HCT116 (cell line): Measurements from ENCODE around the gene PRKAA1. TPM values are rescaled to one million over a fixed set of nuclear protein-coding genes. Genes with fewer than 3 reads are reported as not detected.
"Not testable (repeated sequence)": the region's sequence is repeated elsewhere in the genome, so short reads cannot be mapped to it uniquely, and the experiment has no call there.

Experiments
- ATAC-seq: fragments of 200-7000 bp; cut with Tn5 transposase; 2 replicates; pipeline ENCODE4 v1.9.1; 2020; ENCODE audit warnings: mild to moderate bottlenecking, moderate library complexity
- BruUV-seq: library from RNA; stranded (reverse); fragments of 400-500 nt; replicated peaks from 2 replicates; lab custom pipeline; 2021; lab: Mats Ljungman, UMichigan
- CTCF ChIA-PET: fragments of 300-600 bp; sonication (Branson Sonifier 250); formaldehyde crosslinking; loops from one replicate; lab custom pipeline; 2021; ENCODE audit warnings: antibody characterized with exemption; lab: Charles Lee
- POLR2A ChIA-PET: fragments of 300-600, 350-600 bp; sonication (Branson Sonifier 250); formaldehyde crosslinking; loops from one replicate; lab custom pipeline; 2021; ENCODE audit warnings: antibody characterized with exemption; lab: Charles Lee
- RAD21 ChIA-PET, 2 experiments: fragments of 300-600 bp; sonication (Branson Sonifier 250); formaldehyde crosslinking; loops; one replicate each; lab custom pipeline; 2023; ENCODE audit warnings: low total read pairs in 2 of 2; ENCODE audit not compliant: uncharacterized antibody in 2 of 2, unreplicated experiment in 2 of 2, low non-redundant PET in 1 of 2; lab: Charles Lee
- DNase-seq: peaks from one replicate; pipeline ENCODE4 v3.0.0-alpha.2; 2010; ENCODE audit warnings: low read depth, low spot score
- H2AFZ ChIP-seq: fragments of 200-600 bp; shearing (Covaris generic), sonication (generic); 2 replicates; pipeline ENCODE4 v1.6.1; 2017; ENCODE audit warnings: low read depth, mixed run types, mixed read lengths, antibody characterized with exemption, low read length; ENCODE audit not compliant: poor library complexity, severe bottlenecking
- H3K27ac ChIP-seq: 2 replicates; pipeline ENCODE4 v1.5.1; 2012; ENCODE audit warnings: low read depth, low read length
- H3K27me3 ChIP-seq: fragments of 200-600 bp; sonication (generic); 2 replicates; pipeline ENCODE4 v1.6.1; 2016; ENCODE audit warnings: mixed run types, low read length, mixed read lengths; ENCODE audit not compliant: insufficient read depth
- H3K36me3 ChIP-seq, 2 experiments: fragments of 200-500 bp in 1 of 2; fragments of 200-600 bp in 1 of 2; sonication (Bioruptor generic) in 1 of 2; sonication (generic) in 1 of 2; 2 replicates each; pipeline versions ENCODE4 v1.5.1 to v1.6.1; 2014 to 2016; ENCODE audit warnings: low read length in 2 of 2, inconsistent platforms in 1 of 2, mixed read lengths in 1 of 2, mixed run types in 1 of 2; ENCODE audit not compliant: insufficient read depth in 2 of 2, control insufficient read depth in 1 of 2
- H3K4me1 ChIP-seq, 2 experiments: fragments of 200-600 bp in 1 of 2; sonication (generic) in 1 of 2; 2 replicates each; pipeline versions ENCODE4 v1.5.1 to v1.6.1; 2012 to 2017; ENCODE audit warnings: low read length in 2 of 2, inconsistent platforms in 1 of 2, mild to moderate bottlenecking in 1 of 2, mixed read lengths in 1 of 2, mixed run types in 1 of 2, moderate library complexity in 1 of 2; ENCODE audit not compliant: insufficient read depth in 2 of 2, control insufficient read depth in 1 of 2
- H3K4me2 ChIP-seq: fragments of 200-600 bp; sonication (generic); 2 replicates; pipeline ENCODE4 v1.6.1; 2017; ENCODE audit warnings: mixed run types, low read length, mixed read lengths
- H3K4me3 ChIP-seq, 2 experiments: fragments of 200-600 bp in 1 of 2; sonication (generic) in 1 of 2; replicated peaks in 1 of 2; 2 replicates each; pipeline ENCODE4 v1.5.1; 2011 to 2016; ENCODE audit warnings: low read length in 2 of 2, control low read depth in 1 of 2, low read depth in 1 of 2, mild to moderate bottlenecking in 1 of 2, mixed read lengths in 1 of 2, mixed run types in 1 of 2
- H3K79me2 ChIP-seq: fragments of 200-600 bp; sonication (generic); 2 replicates; pipeline ENCODE4 v1.6.1; 2017; ENCODE audit warnings: mild to moderate bottlenecking, mixed run types, low read length, moderate library complexity, mixed read lengths; ENCODE audit not compliant: insufficient read depth
- H3K9ac ChIP-seq: fragments of 200-600 bp; sonication (generic); 2 replicates; pipeline ENCODE4 v1.6.1; 2016; ENCODE audit warnings: low read length, mixed read lengths
- H3K9me2 ChIP-seq: fragments of 200-600 bp; sonication (generic), shearing (Covaris generic); 2 replicates; pipeline ENCODE4 v1.6.1; 2017; ENCODE audit warnings: mixed run types, mild to moderate bottlenecking, moderate library complexity; ENCODE audit not compliant: insufficient read depth
- H3K9me3 ChIP-seq, 2 experiments: fragments of 200-500 bp in 1 of 2; fragments of 200-600 bp in 1 of 2; sonication (Bioruptor generic) in 1 of 2; sonication (generic) in 1 of 2; 2 replicates each; pipeline ENCODE4 v1.6.1; 2014 to 2017; ENCODE audit warnings: low read length in 2 of 2, mixed read lengths in 2 of 2, inconsistent platforms in 1 of 2, low read depth in 1 of 2, mild to moderate bottlenecking in 1 of 2, mixed run types in 1 of 2, moderate library complexity in 1 of 2; ENCODE audit not compliant: control insufficient read depth in 1 of 2, insufficient read depth in 1 of 2
- H4K20me1 ChIP-seq: fragments of 200-600 bp; sonication (generic), shearing (Covaris generic); 2 replicates; pipeline ENCODE4 v1.6.1; 2017; ENCODE audit warnings: mixed run types, mild to moderate bottlenecking, moderate library complexity; ENCODE audit not compliant: insufficient read depth
- POLR2AphosphoS5 ChIP-seq: IDR thresholded peaks from 2 replicates; pipeline ENCODE4 v1.6.1; 2011; ENCODE audit warnings: mild to moderate bottlenecking, low read depth, low read length, moderate library complexity
- RAD21 ChIP-seq: IDR thresholded peaks from 2 replicates; pipeline ENCODE4 v1.6.1; 2012; ENCODE audit warnings: low read depth, mild to moderate bottlenecking
- intact Hi-C: fragments of 100-400 bp; cut with micrococcal nuclease; formaldehyde crosslinking; loops from 2 replicates; pipeline ENCODE4 v1.10.0; 2022
- total RNA-seq: library from RNA; stranded (reverse); gene quantifications from one replicate; pipeline ENCODE4 v1.2.1, GENCODE V29; 2021; ENCODE audit not compliant: unreplicated experiment
- TF ChIP-seq, protein P1 (sequence below): IDR thresholded peaks from 2 replicates; pipeline ENCODE4 v1.6.1; 2011; ENCODE audit warnings: mild to moderate bottlenecking, low read length, moderate library complexity; ENCODE audit not compliant: insufficient replicate concordance; ENCODE audit errors: extremely low read depth

PRKAA1 gene
- total RNA-seq, 1 experiment from 2014 or later: 53.5 TPM

DNA sequence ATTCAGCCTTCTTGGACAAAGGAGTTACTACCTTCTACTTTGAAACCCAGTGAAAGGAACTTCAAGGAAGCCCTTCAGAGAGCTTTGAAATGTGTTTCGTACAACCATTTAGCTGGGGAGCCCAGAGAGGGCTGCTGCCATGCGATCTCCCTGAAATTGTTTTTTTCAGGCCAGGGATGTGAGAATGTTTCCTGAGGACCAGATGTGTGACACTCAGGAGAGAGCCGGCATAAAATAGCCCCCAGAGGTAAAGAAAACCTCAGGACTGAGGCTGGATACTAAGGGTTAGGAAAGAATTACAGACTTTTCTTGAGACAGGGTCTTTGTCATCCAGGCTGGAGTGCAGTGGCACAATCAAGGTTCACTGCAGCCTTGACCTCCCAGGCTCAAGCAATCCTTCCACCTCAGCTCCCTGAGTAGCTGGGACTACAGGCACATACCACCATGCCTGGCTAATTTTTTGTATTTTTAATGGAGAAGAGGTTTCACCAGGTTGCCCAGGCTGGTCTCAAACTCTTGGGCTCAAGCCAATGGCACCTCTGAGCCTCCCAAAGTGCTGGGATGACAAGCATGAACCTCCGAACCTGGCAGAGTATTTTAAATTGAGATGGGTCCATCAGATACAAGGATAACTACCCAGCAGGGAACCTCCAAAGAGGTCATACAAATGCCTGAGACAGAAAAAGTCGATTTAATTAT, 28.5 kb upstream of the PRKAA1 start (continued):
- TF ChIP-seq, protein P1, sequence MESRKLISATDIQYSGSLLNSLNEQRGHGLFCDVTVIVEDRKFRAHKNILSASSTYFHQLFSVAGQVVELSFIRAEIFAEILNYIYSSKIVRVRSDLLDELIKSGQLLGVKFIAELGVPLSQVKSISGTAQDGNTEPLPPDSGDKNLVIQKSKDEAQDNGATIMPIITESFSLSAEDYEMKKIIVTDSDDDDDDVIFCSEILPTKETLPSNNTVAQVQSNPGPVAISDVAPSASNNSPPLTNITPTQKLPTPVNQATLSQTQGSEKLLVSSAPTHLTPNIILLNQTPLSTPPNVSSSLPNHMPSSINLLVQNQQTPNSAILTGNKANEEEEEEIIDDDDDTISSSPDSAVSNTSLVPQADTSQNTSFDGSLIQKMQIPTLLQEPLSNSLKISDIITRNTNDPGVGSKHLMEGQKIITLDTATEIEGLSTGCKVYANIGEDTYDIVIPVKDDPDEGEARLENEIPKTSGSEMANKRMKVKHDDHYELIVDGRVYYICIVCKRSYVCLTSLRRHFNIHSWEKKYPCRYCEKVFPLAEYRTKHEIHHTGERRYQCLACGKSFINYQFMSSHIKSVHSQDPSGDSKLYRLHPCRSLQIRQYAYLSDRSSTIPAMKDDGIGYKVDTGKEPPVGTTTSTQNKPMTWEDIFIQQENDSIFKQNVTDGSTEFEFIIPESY: no peak
- TF ChIP-seq RAD21: no peak

DNA sequence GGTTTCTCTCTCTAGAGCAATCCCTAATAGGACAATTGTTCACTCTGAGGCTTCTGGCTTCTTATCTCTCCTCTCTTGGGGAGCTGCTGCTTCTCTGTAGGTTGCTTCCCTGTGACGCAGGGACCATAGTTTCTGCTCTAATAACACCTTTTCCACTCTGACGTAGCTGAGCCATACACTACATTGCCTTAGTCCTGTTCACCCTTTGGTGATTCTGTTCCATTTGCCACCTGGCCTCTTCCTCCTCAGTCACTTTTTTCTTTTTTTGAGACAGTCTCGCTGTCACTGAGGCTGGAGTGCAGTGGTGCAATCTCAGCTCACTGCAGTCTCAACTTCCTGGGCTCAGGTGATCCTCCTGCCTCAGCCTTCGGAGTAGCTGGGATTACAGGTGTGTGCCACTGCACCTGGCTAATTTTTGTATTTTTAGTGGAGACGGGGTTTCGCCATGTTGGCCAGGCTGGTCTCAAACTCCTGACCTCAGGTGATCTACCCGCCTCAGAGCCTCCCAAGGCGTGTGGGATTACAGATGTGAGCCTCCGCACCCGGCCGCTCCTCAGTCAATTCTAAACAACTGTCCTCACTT, 27.4 kb upstream of the PRKAA1 start:
- H3K4me3 ChIP-seq, H3K9me3 ChIP-seq, H3K4me2 ChIP-seq, intact Hi-C loops, H3K9ac ChIP-seq, BruUV-seq, DNase-seq, CTCF ChIA-PET, H2AFZ ChIP-seq, H3K4me1 ChIP-seq, H3K27me3 ChIP-seq, H3K9me2 ChIP-seq, RAD21 ChIA-PET: not testable (repeated sequence)
- H3K79me2 ChIP-seq: peaks cover 27% of the 10 kb centered on the region
- peaks cover 33 to 40% of the 10 kb centered on the region in 2 experiments; a peak in 3 of 4 replicates for H3K36me3 ChIP-seq
- peaks cover 38% of the 10 kb centered on the region; the same call in 1 of the 2 replicates for H4K20me1 ChIP-seq
- POLR2A ChIA-PET: interaction anchor here (1.7 kb wide), 1 partner anchor 19 kb away, joined by 3 read pairs; no protein-coding TSS in a partner anchor
- H3K27ac ChIP-seq: 0 out of 2 replicates have a peak overlapping the region, but pooled peaks have one; percentile 0
- ATAC-seq: peak; percentile 28
- TF ChIP-seq POLR2AphosphoS5: peak; percentile 45; the same call in 1 of the 2 replicates
